Measurements from ENCODE around the gene SIM1. TPM values are rescaled to one million over a fixed set of nuclear protein-coding genes. Genes with fewer than 3 reads are reported as not detected.

Gene SIM1
- total and polyA plus RNA-seq, 2 of the 8 experiments (the other 6 are each of a cell fraction or from before 2014, with no cell fraction given), result 0.02 to 0.39 TPM

- no peak overlapping the region for H2AFZ ChIP-seq (ENCODE audit: low read length)
- H3K79me2 ChIP-seq (ENCODE audit: control insufficient read depth in 1 of 2, insufficient read depth in 2 of 2, low read length in 2 of 2), result no peaks in the 10 kb centered on the region
- no peak overlapping the region for H3K4me2 ChIP-seq (ENCODE audit: insufficient read depth in 1 of 2, low read depth in 2 of 2, low read length in 2 of 2)
- H2BK15ac ChIP-seq (ENCODE audit: low read length), result no peak overlapping the region
- peaks cover 0 to 5% (median 1%) of the 10 kb centered on the region in 4 experiments; a peak in 3 of 7 replicates for H3K4me1 ChIP-seq (replicated peaks in 1 of 4; ENCODE audit: control insufficient read depth in 3 of 4, insufficient read depth in 4 of 4, low read length in 3 of 4)
- ChIA-PET CTCF (ENCODE audit: partially characterized antibody) (interaction anchor here (1.6 to 1.9 kb wide), 2 partner anchors 12 to 22 kb away, joined by 4 read pairs; no protein-coding TSS in a partner anchor), POLR2A (ENCODE audit: partially characterized antibody) (interaction anchor here (0.7 kb wide), 1 partner anchor 71 kb away, joined by 3 read pairs; no protein-coding TSS in a partner anchor)
- H3K23me2 ChIP-seq (ENCODE audit: low read depth, low read length), result no peaks in the 10 kb centered on the region
- H2BK12ac ChIP-seq (ENCODE audit: low read depth, low read length), result no peak overlapping the region
- no peak overlapping the region for H3K18ac ChIP-seq (ENCODE audit: extremely low read depth, low read length)
- H3K27me3 ChIP-seq (replicated peaks in 1 of 4; ENCODE audit: control insufficient read depth in 3 of 4, extremely low read depth in 1 of 4, insufficient read depth in 3 of 4, low read length in 3 of 4), result no peaks in the 10 kb centered on the region
- H3K36me3 ChIP-seq (ENCODE audit: control insufficient read depth in 2 of 4, insufficient read depth in 4 of 4, low read length in 3 of 4), result no peaks in the 10 kb centered on the region
- H3K4ac ChIP-seq (replicated peaks; ENCODE audit: insufficient read length, low read depth, low read length), result no peak overlapping the region
- H2BK120ac ChIP-seq (replicated peaks; ENCODE audit: low read depth, low read length), result no peak overlapping the region
- H3K14ac ChIP-seq (ENCODE audit: insufficient read length), result no peak overlapping the region
- no peak for DNase-seq (ENCODE audit: low read depth in 1 of 2, low spot score in 2 of 2)
- H3K9me3 ChIP-seq (ENCODE audit: insufficient read depth in 2 of 2, low read depth in 1 of 2, low read length in 1 of 2), result 0 out of 4 replicates have a peak, but pooled peaks cover 0 to 3% of the 10 kb centered on the region in 2 experiments
- no peak overlapping the region for H4K8ac ChIP-seq (ENCODE audit: extremely low read depth, insufficient read depth, low read length)
- no peak overlapping the region for H2BK20ac ChIP-seq (ENCODE audit: low read length)
- H3K4me3 ChIP-seq (ENCODE audit: extremely low read depth in 1 of 4, insufficient read depth in 2 of 4, low read depth in 3 of 4, low read length in 4 of 4), result no peak overlapping the region
- no peak overlapping the region for H2BK5ac ChIP-seq (ENCODE audit: low read depth, low read length)
- no peak overlapping the region for H3K56ac ChIP-seq (replicated peaks; ENCODE audit: insufficient read length, low read depth, low read length)
- no peak overlapping the region for H3K27ac ChIP-seq (ENCODE audit: low read depth, low read length)
- H2AK5ac ChIP-seq (ENCODE audit: low read depth, low read length), result no peak overlapping the region
- no peak overlapping the region for H3K23ac ChIP-seq (ENCODE audit: insufficient read length)
- TF ChIP-seq POU5F1 (IDR thresholded peaks at IDR 0.05; ENCODE audit: low read depth, low read length) (no peak), POLR2AphosphoS5 (IDR thresholded peaks at IDR 0.05; ENCODE audit: low read depth, low read length) (no peak), RAD21 (IDR thresholded peaks at IDR 0.05 in 1 of 2, conservative IDR thresholded peaks at IDR 0.05 in 1 of 2; ENCODE audit: low read depth in 2 of 2, low read length in 2 of 2) (no peak), JUND (IDR thresholded peaks at IDR 0.05; ENCODE audit: low read length) (no peak), GABPA (IDR thresholded peaks at IDR 0.05; ENCODE audit: borderline replicate concordance, insufficient read depth, low read length) (no peak), MAFK (IDR thresholded peaks at IDR 0.05; ENCODE audit: low read depth, low read length) (no peak), SIRT6 (IDR thresholded peaks at IDR 0.05; ENCODE audit: low read length) (no peak)
- no peaks in the 10 kb centered on the region for H4K20me1 ChIP-seq (replicated peaks in 1 of 2; ENCODE audit: control insufficient read depth in 1 of 2, insufficient read depth in 2 of 2, low read length in 2 of 2)
- no peak overlapping the region for H3K9ac ChIP-seq (replicated peaks in 1 of 4; ENCODE audit: extremely low read depth in 1 of 4, low read depth in 3 of 4, low read length in 3 of 4)
- no peak overlapping the region for H4K5ac ChIP-seq (ENCODE audit: insufficient read length, low read depth, low read length)
- no peak for FAIRE-seq
- no peaks in the 10 kb centered on the region for H3K79me1 ChIP-seq (ENCODE audit: low read depth, low read length)
- no peak overlapping the region for H4K91ac ChIP-seq (replicated peaks; ENCODE audit: insufficient read length, low read length)
Observed at GRCh38 chr6:100350139-100350538, 114.6 kb downstream of the SIM1 start.
